Muscle of leg (tissue), 11 donors: ENCODE results near the gene ACSS2. TPM values are rescaled to one million over a fixed set of nuclear protein-coding genes. Genes with fewer than 3 reads are reported as not detected.

Experiments used
- DNase-seq: peaks from one replicate; pipeline ENCODE4 v3.0.0; 2013
- H3K27ac ChIP-seq: one replicate; pipeline ENCODE4 v1.5.1; 2013; ENCODE audit warnings: mild to moderate bottlenecking, low read length, control low read depth
- H3K27me3 ChIP-seq: one replicate; pipeline ENCODE4 v1.6.1; 2013; ENCODE audit warnings: low read length; ENCODE audit not compliant: control insufficient read depth, insufficient read depth
- H3K36me3 ChIP-seq: one replicate; pipeline ENCODE4 v1.6.1; 2013; ENCODE audit warnings: low read length; ENCODE audit not compliant: control insufficient read depth, insufficient read depth
- H3K4me1 ChIP-seq: one replicate; pipeline ENCODE4 v1.6.1; 2013; ENCODE audit warnings: low read length; ENCODE audit not compliant: control insufficient read depth, insufficient read depth
- H3K4me3 ChIP-seq: one replicate; pipeline ENCODE4 v1.5.1; 2013; ENCODE audit warnings: low read length, control low read depth
- H3K9me3 ChIP-seq: replicated peaks from 2 replicates; pipeline ENCODE4 v1.6.1; 2013; ENCODE audit warnings: low read depth, low read length; ENCODE audit not compliant: control insufficient read depth
- WGBS: methylation state at CpG from one replicate; pipeline ENCODE4 v1.1.5; 2013; ENCODE audit warnings: missing lambda C conversion rate; ENCODE audit not compliant: insufficient coverage; 5-methylcytosine and 5-hydroxymethylcytosine counted together
- polyA plus RNA-seq, 8 donors: library from polyadenylated mRNA; unstranded; fragments of 120-200 nt; gene quantifications; one replicate each; pipeline versions ENCODE4 v1.2.1 to v1.2.3, GENCODE V29; 2013; ENCODE audit warnings: inconsistent platforms in 1 of 8, low replicate concordance in 1 of 8; ENCODE audit not compliant: insufficient read length in 8 of 8, insufficient read depth in 1 of 8
- total RNA-seq: library from RNA; stranded (reverse); fragments of 120-200 nt; gene quantifications from one replicate; pipeline ENCODE4 v1.2.4, GENCODE V29; 2013

The ACSS2 gene
- total and polyA plus RNA-seq, 9 donors: 39.1 to 61.4 (median 49.1) TPM

DNA sequence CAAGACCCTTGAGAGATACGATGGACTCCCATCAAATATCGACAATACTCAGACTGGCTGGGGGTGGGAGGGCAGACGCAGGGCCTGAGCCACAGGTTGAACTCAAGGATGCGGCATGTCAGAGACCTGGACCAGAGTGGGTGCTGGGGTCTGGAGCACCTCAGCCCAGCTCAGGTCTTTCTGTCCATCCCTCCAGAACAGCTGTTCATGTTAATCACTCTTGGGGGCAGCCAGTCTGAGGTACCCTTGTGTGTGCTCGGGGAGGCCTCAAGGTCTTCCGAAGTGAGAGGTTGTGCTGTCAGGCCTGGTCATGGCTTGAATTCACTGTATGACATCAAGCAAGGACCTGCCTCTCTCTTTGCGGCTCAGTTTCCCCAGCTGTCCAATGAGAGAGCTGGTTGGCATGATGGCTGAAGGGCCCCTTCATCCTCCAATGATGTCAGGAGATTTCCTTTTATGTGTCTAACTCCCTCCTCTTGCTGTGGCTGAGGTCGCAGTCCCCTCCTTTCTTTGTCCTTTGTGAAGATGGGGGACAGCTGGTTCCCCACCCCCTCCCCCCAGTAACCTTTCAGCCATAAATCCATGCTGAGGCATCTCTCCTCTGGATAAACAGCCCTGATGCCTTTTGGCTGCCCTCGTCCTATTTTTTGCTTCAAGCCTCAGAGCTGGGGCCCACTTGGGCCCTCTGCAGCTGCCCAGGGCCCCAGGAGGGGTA is 94.6 kb downstream of the ACSS2 start:
- 88% methylated on average over 6 of the region's 9 CpGs for WGBS
- peak overlapping the region; percentile 76 for H3K27ac ChIP-seq
- H3K27me3 ChIP-seq: no peaks in the 10 kb centered on the region
- no peaks in the 10 kb centered on the region for H3K9me3 ChIP-seq
- no peak overlapping the region for H3K4me3 ChIP-seq
- no peak for DNase-seq
- peaks cover 39% of the 10 kb centered on the region for H3K4me1 ChIP-seq
- H3K36me3 ChIP-seq: no peaks in the 10 kb centered on the region

- DNase-seq: peak; percentile 29
- no peaks in the 10 kb centered on the region for H3K27me3 ChIP-seq
These were observed 95.3 kb downstream of the ACSS2 start for GRCh38 chr20:34971561-34972235.

GRCh38 chr20:34974246-34974645 is 97.8 kb downstream of the ACSS2 start:
- H3K27ac ChIP-seq: no peak overlapping the region
- WGBS: 54% methylated on average over 2 of the region's 4 CpGs
- no peak for DNase-seq
- H3K4me1 ChIP-seq: peaks cover 38% of the 10 kb centered on the region
- no peaks in the 10 kb centered on the region for H3K9me3 ChIP-seq
- no peaks in the 10 kb centered on the region for H3K27me3 ChIP-seq
- H3K36me3 ChIP-seq: no peaks in the 10 kb centered on the region
- no peak overlapping the region for H3K4me3 ChIP-seq

More at GRCh38 chr20:34971561-34972235, 95.3 kb downstream of the ACSS2 start:
- WGBS: 79% methylated on average over 6 of the region's 10 CpGs
- no peaks in the 10 kb centered on the region for H3K9me3 ChIP-seq
- peak overlapping the region; percentile 76 for H3K27ac ChIP-seq
- no peaks in the 10 kb centered on the region for H3K36me3 ChIP-seq
- no peak overlapping the region for H3K4me3 ChIP-seq
- peaks cover 41% of the 10 kb centered on the region for H3K4me1 ChIP-seq

DNA sequence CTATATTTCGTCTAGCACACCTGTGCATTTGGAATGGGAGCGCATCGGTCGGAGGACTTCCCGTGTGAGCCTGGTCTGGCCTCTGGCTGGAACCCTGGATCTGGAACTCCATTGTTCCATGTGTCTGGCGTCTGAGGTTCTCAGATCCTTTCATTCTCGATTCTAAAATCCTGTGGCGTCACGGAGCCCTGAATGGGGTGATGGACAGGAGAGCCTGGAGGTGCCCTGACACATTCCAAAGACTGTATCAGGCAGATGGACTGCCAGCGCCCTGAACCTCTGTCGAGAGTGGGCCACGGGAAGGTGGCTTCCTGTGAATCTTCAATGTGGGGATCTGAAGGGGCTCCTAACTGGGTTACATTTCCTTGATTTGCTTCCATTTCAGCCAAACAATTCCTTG is 99.9 kb downstream of the ACSS2 start:
- H3K36me3 ChIP-seq: no peaks in the 10 kb centered on the region
- no peaks in the 10 kb centered on the region for H3K27me3 ChIP-seq
- no peak overlapping the region for H3K27ac ChIP-seq
- WGBS: 68% methylated on average over 8 of the region's 12 CpGs
- DNase-seq: no peak
- H3K4me3 ChIP-seq: no peak overlapping the region
- H3K4me1 ChIP-seq: peaks cover 31% of the 10 kb centered on the region
- H3K9me3 ChIP-seq: no peaks in the 10 kb centered on the region

Other genes starting within 250 kb of the ACSS2 start
- gene PIGU, start 199.5 kb upstream of the ACSS2 start, total RNA-seq: 13.1 TPM
- gene PIGU, start 199.5 kb upstream of the ACSS2 start, polyA plus RNA-seq: 10 to 100 TPM; 19.7 to 26.8 (median 23.8) TPM
- gene TP53INP2, start 172.3 kb upstream of the ACSS2 start, total RNA-seq: 2.4 TPM
- 10 to 100 TPM in 3 of 8 donors, 1 to 10 TPM in 5; 8.3 to 12.4 (median 9.9) TPM for gene TP53INP2, start 172.3 kb upstream of the ACSS2 start, polyA plus RNA-seq
- 11.3 TPM for gene NCOA6, start 51.0 kb upstream of the ACSS2 start, total RNA-seq
- 10 to 100 TPM; 23.1 to 30.0 (median 27.2) TPM for gene NCOA6, start 51.0 kb upstream of the ACSS2 start, polyA plus RNA-seq
- 4.5 TPM for gene GGT7, start 3.8 kb upstream of the ACSS2 start, total RNA-seq
- 10 to 100 TPM; 13.3 to 24.7 (median 17.1) TPM for gene GGT7, start 3.8 kb upstream of the ACSS2 start, polyA plus RNA-seq
- gene GSS, start 79.2 kb downstream of the ACSS2 start, total RNA-seq: 29.1 TPM
- 10 to 100 TPM; 26.1 to 34.0 (median 29.5) TPM for gene GSS, start 79.2 kb downstream of the ACSS2 start, polyA plus RNA-seq
- gene MYH7B, start 79.3 kb downstream of the ACSS2 start, total RNA-seq: 21.7 TPM
- gene MYH7B, start 79.3 kb downstream of the ACSS2 start, polyA plus RNA-seq: 100 to 1,000 TPM in 2 of 8 donors, 10 to 100 TPM in 6; 62.6 to 138 (median 79.1) TPM
- gene TRPC4AP, start 216.2 kb downstream of the ACSS2 start, total RNA-seq: 28.6 TPM
- 10 to 100 TPM; 46.6 to 61.0 (median 56.7) TPM for gene TRPC4AP, start 216.2 kb downstream of the ACSS2 start, polyA plus RNA-seq